Natural killer cell treated with Interleukin-12 subunit alpha and Interleukin-12 subunit beta and Interleukin-15 and Interleukin-18, amount 100 ng/mL, for 72 hours (primary cell): Measurements from ENCODE around the gene SUN1. TPM values are rescaled to one million over a fixed set of nuclear protein-coding genes. Genes with fewer than 3 reads are reported as not detected.

Source experiments
- ATAC-seq, 2 donors: fragments of 150-1000 bp; cut with Tn5 transposase in 1 of 2; sonication (Bioruptor Pico), chemical (Tn5 transposase) in 1 of 2; 2 replicates each; pipeline ENCODE4 v1.10.0; 2021
- DNase-seq: peaks from one replicate; pipeline ENCODE4 v3.0.0; 2022; ENCODE audit warnings: low spot score
- H3K27ac Mint-ChIP-seq, 2 donors: 1 replicate in 1 of 2; 2 replicates in 1 of 2; pipeline ENCODE4 v1.8.0; 2022; ENCODE audit warnings: mixed read lengths in 2 of 2, mild to moderate bottlenecking in 1 of 2, moderate library complexity in 1 of 2
- H3K27me3 Mint-ChIP-seq, 2 donors: 1 replicate in 1 of 2; 2 replicates in 1 of 2; pipeline ENCODE4 v1.8.0; 2022; ENCODE audit warnings: mixed read lengths in 2 of 2
- H3K36me3 Mint-ChIP-seq: one replicate; pipeline ENCODE4 v1.8.0; 2022; ENCODE audit warnings: mixed read lengths
- H3K4me1 Mint-ChIP-seq, 2 donors: 1 replicate in 1 of 2; 2 replicates in 1 of 2; pipeline ENCODE4 v1.8.0; 2022; ENCODE audit warnings: low read depth in 2 of 2, mixed read lengths in 2 of 2, mild to moderate bottlenecking in 1 of 2
- H3K4me3 Mint-ChIP-seq: one replicate; pipeline ENCODE4 v1.8.0; 2022; ENCODE audit warnings: mixed read lengths
- H3K9me3 Mint-ChIP-seq: 2 replicates; pipeline ENCODE4 v1.8.0; 2022; ENCODE audit warnings: mixed read lengths
- total RNA-seq, 2 donors: library from RNA; stranded (reverse); gene quantifications; one replicate each; pipeline ENCODE4 v1.2.3, GENCODE V29; 2022

The SUN1 gene
- total RNA-seq, 2 donors from 2014 or later, result 34.3 to 50.4 TPM

DNA sequence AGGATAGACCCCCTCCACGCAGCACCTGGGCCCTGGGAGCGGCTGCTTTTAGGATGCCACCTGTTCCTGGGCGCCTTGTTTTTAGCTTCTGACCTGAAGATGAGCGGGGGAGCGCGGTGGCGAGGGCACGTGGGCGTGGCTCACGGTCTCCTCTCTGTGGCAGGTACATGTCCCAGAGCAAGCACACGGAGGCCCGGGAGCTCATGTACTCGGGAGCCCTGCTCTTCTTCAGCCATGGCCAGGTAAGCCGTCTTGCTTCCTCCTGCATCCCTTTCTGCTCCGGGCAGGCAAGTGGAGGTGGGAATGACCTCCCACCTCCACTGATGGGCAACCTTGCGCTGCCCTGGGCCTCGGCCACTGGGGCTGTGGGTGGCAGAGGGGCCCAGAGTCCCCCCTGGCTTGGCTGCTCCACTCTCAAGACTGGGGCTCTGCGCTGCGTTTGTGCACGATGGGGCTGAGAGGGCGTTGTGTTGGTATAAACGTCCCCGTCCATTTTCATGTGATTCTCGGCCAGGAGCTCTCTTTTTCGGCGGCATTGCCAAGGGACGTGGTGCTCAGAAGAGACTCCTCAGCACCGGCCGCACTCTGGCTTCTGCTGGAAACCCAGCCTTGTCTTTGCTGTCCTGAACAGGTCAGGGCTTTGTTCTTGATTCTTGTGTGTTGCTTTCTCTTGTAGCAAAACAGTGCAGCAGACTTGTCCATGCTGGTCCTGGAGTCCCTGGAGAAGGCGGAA lies 53.8 kb downstream of the SUN1 start:
- DNase-seq (peak; percentile 53), ATAC-seq (no peak)
- Mint-ChIP-seq H3K9me3 (no peaks in the 10 kb centered on the region), H3K4me1 (peaks cover 5 to 24% of the 10 kb centered on the region in 2 donors), H3K27me3 (no peaks in the 10 kb centered on the region), H3K36me3 (no peaks in the 10 kb centered on the region), H3K27ac (no peak overlapping the region), H3K4me3 (no peak overlapping the region)

DNA sequence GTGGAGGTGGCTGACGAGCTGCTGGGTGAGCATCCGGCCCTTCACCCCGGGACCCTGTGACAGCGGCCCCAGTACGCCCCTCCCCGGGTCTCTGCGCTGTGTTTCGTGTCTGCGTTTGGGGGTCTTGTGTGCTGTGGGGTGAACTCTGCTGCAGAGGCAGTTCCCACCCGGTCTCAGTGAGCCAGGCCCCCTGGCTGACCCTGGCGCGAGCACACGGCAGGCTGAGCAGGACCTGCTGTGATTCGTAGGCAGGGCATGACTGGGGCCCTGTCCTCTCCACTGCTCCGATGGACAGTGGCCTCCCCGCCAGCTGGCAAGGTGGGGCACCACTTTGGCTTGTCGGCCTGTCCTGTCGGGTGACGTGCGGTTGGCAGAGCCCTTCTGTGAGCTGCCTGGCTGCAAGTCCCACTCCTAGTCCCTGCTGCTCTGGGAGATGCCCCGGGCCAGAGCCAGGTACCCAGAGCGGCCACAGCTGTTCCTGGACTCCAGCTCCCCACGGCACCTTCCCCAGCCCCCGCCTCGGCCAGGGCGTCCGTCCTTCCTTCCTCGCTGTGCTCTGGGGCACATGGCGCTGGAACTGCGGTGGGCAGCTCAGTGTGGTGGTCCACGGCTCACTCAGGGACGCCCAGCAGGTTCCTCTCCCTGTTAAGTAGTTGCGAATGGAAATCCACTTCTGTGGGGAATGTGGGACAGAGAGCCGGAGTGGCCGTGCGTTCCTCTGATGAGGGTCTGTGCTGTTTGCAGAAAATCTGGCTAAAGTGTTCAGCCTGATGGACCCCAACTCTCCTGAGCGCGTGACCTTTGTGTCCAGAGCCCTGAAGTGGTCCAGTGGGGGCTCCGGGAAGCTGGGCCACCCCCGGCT lies 54.6 kb downstream of the SUN1 start:
- no peaks in the 10 kb centered on the region for H3K36me3 Mint-ChIP-seq
- H3K4me3 Mint-ChIP-seq, result no peak overlapping the region

DNA sequence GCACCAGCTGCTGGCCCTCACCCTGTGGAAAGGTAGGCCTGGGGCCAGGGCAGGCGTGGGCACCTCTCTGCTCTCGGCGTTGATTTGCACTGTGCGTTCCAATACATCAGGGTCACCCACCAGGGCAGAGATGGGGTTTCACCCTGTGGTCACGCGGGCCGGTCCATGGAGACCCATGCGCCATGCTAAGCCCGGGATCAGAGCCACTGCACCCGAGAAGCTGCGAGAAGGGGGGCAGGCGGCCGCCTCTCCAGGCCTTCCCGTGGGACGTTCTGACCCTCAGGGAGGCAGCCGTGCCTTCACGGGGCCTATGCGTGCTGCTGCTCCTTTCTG lies 55.2 kb downstream of the SUN1 start:
- Mint-ChIP-seq H3K27me3 (no peaks in the 10 kb centered on the region), H3K4me3 (no peak overlapping the region), H3K27ac (no peak overlapping the region), H3K4me1 (peaks cover 1 to 18% of the 10 kb centered on the region in 2 donors), H3K9me3 (no peaks in the 10 kb centered on the region), H3K36me3 (peaks cover 4% of the 10 kb centered on the region)
- ATAC-seq, result no peak
- DNase-seq, result peak; percentile 59

More for the DNA sequence above, 54.6 kb downstream of the SUN1 start:
- DNase-seq, result peak; percentile 57
- no peak for ATAC-seq
- Mint-ChIP-seq H3K27ac (no peak overlapping the region), H3K4me1 (peaks cover 3 to 22% of the 10 kb centered on the region in 2 donors), H3K9me3 (no peaks in the 10 kb centered on the region), H3K27me3 (no peaks in the 10 kb centered on the region)

DNA sequence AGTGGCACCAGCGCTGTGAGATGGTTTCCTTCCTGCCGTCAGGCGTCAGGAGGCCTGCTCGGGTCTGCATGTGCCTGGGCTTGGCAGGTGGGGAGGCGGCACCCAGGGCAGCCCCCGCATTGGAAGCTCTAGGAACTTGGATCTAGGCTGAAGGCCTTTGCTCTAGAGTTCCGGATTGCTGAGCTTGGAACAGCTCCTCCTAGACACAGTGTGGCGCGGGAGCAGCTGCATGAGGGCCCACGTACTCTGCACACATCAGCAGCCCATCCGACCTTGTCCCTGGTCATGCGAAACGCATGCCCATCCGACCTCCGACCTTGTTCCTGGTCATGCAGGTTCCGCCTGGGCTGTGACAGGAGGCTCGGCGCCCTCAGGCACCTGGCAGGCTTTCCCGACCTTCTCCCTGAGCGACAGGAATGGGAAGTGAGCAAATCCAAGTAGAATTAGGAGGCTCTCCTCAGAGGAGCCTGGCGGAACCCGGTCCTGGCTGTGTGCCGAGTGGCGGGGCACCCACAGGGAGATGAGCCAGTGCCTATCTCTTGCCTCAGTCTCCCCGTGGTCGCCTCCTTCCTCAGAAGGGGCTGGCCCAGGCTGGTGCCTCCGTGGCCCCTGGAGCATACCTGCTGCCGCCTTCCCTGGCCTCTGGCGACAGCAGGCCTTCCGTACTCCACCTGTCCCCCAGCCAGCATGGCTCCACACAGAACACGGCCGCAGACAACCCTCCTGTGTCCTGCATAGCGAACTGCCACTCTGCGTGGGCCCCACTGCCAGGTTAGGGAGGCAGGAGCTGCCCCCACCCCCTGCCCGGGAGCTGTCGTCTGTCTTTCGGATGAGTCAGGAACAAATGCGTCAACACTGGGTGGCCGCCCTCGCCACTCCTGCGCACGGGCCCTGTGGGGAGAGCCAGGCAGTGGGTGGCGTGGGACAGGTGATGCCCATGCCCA lies 56.1 kb downstream of the SUN1 start:
- Mint-ChIP-seq H3K27ac (no peak overlapping the region), H3K27me3 (no peaks in the 10 kb centered on the region), H3K36me3 (peaks cover 13% of the 10 kb centered on the region), H3K4me1 (peaks cover 9 to 17% of the 10 kb centered on the region in 2 donors), H3K9me3 (no peaks in the 10 kb centered on the region), H3K4me3 (no peak overlapping the region)
- no peak for ATAC-seq
- peak; percentile 58 for DNase-seq

DNA sequence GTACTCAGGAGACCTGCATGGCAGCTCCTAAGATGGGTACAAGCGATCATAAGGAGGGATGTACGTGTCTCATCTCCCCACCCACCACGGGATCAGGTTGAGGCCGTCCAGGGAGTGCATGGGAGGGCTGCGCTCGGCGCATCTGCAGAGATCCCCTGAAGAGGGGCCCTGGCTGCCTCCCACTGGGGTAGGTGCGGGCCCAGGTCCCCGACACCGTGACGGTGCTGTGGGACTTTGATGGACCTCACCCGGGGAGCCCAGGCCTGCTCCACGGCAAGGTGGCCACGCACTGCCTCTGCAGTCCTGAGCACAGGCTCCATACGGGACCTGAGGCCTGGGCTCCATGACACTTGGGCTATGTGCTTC lies 56.7 kb downstream of the SUN1 start:
- H3K27me3 Mint-ChIP-seq, result no peaks in the 10 kb centered on the region
- peaks cover 9 to 19% of the 10 kb centered on the region in 2 donors for H3K4me1 Mint-ChIP-seq
- ATAC-seq (peak in 1 of 2 donors; percentile 4), DNase-seq (peak; percentile 59)
- no peak overlapping the region for H3K4me3 Mint-ChIP-seq
- no peak overlapping the region for H3K27ac Mint-ChIP-seq
- H3K9me3 Mint-ChIP-seq, result no peaks in the 10 kb centered on the region
- peaks cover 13% of the 10 kb centered on the region for H3K36me3 Mint-ChIP-seq

DNA sequence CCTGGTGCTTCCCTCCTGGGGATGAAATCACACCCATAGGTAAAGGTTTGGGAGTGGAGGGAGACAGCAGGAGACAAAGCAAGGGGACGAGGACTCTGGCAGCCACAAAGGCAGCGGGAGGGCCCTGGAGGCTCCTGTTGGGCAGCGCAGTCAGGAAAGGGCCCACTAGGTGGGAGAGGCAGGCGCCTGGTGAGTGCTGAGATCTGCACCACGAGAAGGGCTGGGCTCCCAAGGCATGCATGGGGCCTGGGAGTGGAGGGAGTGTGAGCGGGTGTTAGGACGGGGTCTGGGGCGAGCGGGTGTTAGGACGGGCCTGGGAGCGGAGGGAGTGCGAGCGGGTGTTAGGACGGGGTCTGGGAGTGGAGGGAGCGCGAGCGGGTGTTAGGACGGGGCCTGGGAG lies 57.1 kb downstream of the SUN1 start:
- no peak overlapping the region for H3K4me3 Mint-ChIP-seq
- peaks cover 9 to 20% of the 10 kb centered on the region in 2 donors for H3K4me1 Mint-ChIP-seq
- H3K36me3 Mint-ChIP-seq, result peaks cover 13% of the 10 kb centered on the region
- ATAC-seq (no peak), DNase-seq (no peak)
- H3K27ac Mint-ChIP-seq, result no peak overlapping the region
- no peaks in the 10 kb centered on the region for H3K9me3 Mint-ChIP-seq
- no peaks in the 10 kb centered on the region for H3K27me3 Mint-ChIP-seq

DNA sequence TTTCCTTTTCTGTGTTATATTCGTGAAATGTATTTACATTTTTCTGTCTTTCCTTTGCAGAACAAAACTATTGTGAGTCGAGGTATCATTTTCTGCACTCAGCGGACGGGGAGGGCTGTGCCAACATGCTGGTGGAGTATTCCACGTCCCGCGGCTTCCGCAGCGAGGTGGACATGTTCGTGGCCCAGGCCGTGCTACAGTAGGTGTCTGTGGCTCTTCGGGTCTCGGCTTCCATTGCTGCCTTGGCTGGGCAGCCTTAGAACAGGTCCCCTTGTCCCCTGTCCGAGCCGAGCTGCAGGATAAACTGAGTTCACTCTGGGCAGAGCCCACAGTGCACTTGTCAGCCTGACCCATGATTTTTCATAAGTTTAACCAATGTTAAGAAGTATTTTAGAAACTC lies 58.6 kb downstream of the SUN1 start:
- peak overlapping the region in 1 of 2 donors; percentile 35 for H3K27ac Mint-ChIP-seq

DNA sequence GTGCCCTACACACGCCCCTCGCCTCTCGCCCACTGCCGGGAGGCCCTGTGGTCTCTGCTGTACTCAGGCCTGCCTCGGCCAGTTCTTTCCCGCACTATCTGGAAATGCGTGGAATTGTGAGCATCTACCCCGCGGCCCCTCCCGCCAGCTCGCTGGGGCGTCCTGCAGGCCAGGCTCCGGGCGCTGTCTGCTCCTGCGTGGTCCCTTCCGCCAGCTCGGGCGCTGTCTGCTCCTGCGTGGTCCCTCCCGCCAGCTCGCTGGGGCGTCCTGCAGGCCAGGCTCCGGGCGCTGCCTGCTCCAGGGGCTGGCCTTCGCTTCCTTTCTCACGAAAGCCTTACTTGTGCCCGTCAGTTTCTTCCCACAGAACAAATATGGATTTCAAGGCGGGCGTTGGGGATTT lies 59.0 kb downstream of the SUN1 start:
- no peaks in the 10 kb centered on the region for H3K9me3 Mint-ChIP-seq
- DNase-seq (peak; percentile 59), ATAC-seq (no peak)
- H3K27ac Mint-ChIP-seq, result no peak overlapping the region
- H3K4me3 Mint-ChIP-seq, result no peak overlapping the region
- peaks cover 9 to 17% of the 10 kb centered on the region in 2 donors for H3K4me1 Mint-ChIP-seq
- H3K36me3 Mint-ChIP-seq, result peaks cover 18% of the 10 kb centered on the region
- no peaks in the 10 kb centered on the region for H3K27me3 Mint-ChIP-seq

More for the DNA sequence above, 58.6 kb downstream of the SUN1 start:
- Mint-ChIP-seq H3K4me1 (peaks cover 9 to 16% of the 10 kb centered on the region in 2 donors), H3K9me3 (no peaks in the 10 kb centered on the region), H3K36me3 (peaks cover 14% of the 10 kb centered on the region), H3K27me3 (no peaks in the 10 kb centered on the region), H3K4me3 (no peak overlapping the region)
- ATAC-seq (no peak), DNase-seq (peak; percentile 40)

DNA sequence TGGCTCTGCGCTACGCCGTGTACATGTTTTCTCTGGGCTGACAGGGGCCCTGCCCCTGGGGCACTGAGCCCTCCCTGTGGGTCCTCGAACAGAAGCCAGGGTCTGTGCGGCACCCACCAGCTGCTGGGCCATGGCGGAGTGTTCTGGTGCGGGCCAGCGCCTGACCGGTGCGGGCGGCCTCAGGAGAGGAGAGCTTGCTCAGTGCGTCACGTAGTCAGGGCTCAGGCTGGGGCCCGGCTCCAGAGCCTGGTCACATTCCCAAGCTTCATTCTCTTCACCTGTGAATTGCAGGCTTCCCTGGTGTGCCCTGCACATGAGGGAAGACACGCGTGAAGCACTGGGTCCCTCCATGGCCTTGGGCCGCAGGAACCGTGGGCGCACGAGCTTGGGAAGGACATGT lies 59.5 kb downstream of the SUN1 start:
- DNase-seq (peak; percentile 48), ATAC-seq (no peak)
- H3K36me3 Mint-ChIP-seq, result peaks cover 19% of the 10 kb centered on the region
- H3K27ac Mint-ChIP-seq, result no peak overlapping the region
- no peaks in the 10 kb centered on the region for H3K27me3 Mint-ChIP-seq
- peaks cover 9 to 15% of the 10 kb centered on the region in 2 donors for H3K4me1 Mint-ChIP-seq
- no peak overlapping the region for H3K4me3 Mint-ChIP-seq
- no peaks in the 10 kb centered on the region for H3K9me3 Mint-ChIP-seq

DNA sequence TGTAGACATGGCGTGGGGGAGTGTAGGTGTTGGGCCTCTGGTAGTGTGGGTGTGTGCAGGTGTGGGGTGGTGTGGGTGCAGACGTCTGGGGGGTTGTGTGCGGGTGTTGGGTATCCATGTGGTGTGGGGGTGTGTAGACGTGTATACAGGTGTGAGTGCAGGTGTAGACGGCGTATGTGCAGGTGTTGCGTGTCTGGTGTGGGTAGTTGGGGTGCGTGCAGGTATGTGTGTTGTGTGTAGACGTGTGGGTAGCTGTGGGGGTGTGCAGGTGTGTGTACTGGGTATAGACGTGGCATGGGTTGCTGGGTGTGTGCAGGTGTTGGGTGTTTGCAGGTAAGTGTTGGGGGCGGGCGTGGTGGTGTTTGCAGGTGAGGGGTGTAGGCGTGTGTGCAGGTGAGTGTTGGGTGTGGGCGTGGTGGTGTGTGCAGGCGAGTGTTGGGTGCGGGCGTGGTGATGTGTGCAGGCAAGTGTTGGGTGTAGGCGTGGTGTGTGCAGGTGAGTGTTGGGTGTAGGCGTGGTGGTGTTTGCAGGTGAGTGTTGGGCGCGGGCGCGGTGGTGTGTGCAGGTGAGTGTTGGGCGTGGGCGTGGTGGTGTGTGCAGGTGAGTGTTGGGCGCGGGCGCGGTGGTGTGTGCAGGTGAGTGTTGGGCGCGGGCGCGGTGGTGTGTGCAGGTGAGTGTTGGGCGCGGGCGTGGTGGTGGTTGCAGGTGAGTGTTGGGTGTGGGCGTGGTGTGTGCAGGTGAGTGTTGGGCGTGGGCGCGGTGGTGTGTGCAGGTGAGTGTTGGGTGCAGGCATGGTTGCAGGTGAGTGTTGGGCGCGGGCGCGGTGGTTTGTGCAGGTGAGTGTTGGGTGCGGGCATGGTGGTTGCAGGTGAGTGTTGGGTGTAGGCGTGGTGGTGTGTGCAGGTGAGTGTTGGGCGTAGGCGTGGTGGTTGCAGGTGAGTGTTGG lies 60.6 kb downstream of the SUN1 start:
- Mint-ChIP-seq H3K9me3 (no peaks in the 10 kb centered on the region), H3K36me3 (peaks cover 19% of the 10 kb centered on the region), H3K27me3 (no peaks in the 10 kb centered on the region), H3K4me3 (no peak overlapping the region), H3K4me1 (peaks cover 9 to 13% of the 10 kb centered on the region in 2 donors), H3K27ac (no peak overlapping the region)
- ATAC-seq (no peak), DNase-seq (peak; percentile 55)

DNA sequence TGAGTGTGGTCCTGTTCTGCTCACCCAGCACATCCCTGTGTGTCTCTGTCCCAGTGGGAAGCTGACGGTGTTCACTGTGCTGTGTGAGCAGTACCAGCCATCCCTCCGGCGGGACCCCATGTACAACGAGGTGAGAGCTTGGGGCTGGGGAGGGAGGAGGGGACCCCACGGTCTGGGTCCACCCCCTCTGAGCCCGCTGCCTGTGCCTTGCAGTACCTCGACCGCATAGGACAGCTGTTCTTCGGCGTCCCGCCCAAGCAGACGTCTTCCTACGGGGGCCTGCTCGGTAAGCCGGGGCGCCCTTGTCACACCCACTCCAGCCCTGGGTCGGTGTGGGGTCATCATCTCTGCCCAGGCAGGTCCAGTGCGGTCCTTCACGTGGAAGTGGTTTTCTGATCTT lies 61.4 kb downstream of the SUN1 start:
- Mint-ChIP-seq H3K4me3 (no peak overlapping the region), H3K4me1 (peaks cover 9 to 13% of the 10 kb centered on the region in 2 donors), H3K27me3 (no peaks in the 10 kb centered on the region), H3K27ac (no peak overlapping the region), H3K9me3 (no peaks in the 10 kb centered on the region), H3K36me3 (peaks cover 19% of the 10 kb centered on the region)
- DNase-seq (peak; percentile 60), ATAC-seq (no peak)

DNA sequence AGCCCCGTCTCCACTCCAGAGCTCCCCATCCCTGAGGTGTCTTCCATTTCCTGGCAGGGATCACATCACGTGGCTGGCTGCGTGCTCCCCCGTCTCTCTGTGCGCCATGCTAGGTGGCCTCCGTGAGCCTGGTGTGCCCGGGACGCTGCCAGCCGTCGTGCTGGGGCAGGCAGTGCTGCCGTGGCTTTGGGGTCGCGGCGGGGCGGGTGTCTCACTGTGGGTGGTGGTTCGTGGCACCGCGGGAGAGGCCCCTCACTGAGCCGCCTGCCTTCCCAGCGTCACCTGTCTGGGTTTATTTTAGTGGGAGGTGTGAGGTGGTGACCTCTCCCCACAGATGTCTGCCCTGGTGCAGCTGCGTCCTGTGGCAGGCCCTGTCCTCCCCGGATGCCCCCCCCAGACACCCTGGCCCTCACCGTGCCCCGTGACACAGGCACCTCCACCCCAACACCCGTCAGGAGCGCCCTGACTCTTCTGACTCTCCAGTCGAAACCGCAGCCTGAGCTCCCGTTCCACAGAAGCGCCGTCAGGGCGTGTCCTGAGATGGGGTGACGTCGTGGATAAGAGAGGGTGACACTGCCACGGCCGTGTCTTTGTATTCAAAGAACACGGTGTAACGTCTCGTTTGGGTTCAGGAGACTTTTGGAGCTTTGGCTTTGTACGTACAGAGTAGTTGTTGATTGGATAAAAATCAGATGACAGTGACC lies 62.0 kb downstream of the SUN1 start:
- ATAC-seq (no peak), DNase-seq (peak; percentile 58)
- no peak overlapping the region for H3K27ac Mint-ChIP-seq
- no peak overlapping the region for H3K4me3 Mint-ChIP-seq
- H3K4me1 Mint-ChIP-seq, result peaks cover 9 to 13% of the 10 kb centered on the region in 2 donors
- no peaks in the 10 kb centered on the region for H3K27me3 Mint-ChIP-seq
- peaks cover 19% of the 10 kb centered on the region for H3K36me3 Mint-ChIP-seq
- H3K9me3 Mint-ChIP-seq, result no peaks in the 10 kb centered on the region
